ENCODE results near the gene CCDC88C.
A peak's percentile ranks its signal among the peaks of the same experiment; 100 is the strongest.
"Not testable (repeated sequence)": the region's sequence is repeated elsewhere in the genome, so short reads cannot be mapped to it uniquely, and the experiment has no call there.

The CCDC88C gene

DNA sequence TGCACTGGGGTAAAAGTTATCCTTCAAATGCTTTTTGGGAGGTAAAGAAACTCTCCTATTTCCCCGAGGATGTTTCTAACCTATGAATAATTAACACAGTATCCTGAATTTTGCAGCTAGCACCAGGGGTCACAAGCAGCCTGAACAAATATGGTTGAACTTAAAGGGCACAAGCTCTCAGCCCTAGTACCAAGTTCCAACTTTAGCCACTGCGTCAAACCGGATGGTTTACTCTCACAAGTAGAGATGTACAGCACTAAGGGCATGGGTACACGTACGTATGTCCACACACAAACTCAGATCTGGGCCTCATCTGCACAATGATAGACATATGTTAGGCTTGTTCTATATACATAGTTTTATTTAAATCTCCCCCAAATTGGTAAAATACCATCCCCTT is 4.7 kb downstream of the CCDC88C start:
- TF ChIP-seq, protein P1, sequence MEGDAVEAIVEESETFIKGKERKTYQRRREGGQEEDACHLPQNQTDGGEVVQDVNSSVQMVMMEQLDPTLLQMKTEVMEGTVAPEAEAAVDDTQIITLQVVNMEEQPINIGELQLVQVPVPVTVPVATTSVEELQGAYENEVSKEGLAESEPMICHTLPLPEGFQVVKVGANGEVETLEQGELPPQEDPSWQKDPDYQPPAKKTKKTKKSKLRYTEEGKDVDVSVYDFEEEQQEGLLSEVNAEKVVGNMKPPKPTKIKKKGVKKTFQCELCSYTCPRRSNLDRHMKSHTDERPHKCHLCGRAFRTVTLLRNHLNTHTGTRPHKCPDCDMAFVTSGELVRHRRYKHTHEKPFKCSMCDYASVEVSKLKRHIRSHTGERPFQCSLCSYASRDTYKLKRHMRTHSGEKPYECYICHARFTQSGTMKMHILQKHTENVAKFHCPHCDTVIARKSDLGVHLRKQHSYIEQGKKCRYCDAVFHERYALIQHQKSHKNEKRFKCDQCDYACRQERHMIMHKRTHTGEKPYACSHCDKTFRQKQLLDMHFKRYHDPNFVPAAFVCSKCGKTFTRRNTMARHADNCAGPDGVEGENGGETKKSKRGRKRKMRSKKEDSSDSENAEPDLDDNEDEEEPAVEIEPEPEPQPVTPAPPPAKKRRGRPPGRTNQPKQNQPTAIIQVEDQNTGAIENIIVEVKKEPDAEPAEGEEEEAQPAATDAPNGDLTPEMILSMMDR (IDR thresholded peaks at IDR 0.05; ENCODE audit: low read depth, low read length, missing control alignments) = no peak
- peak overlapping the region; percentile 11; the same call in 1 of the 2 replicates for H3K4me3 ChIP-seq (ENCODE audit: low read depth, low read length)
- no peak for DNase-seq (ENCODE audit: low read depth)

DNA sequence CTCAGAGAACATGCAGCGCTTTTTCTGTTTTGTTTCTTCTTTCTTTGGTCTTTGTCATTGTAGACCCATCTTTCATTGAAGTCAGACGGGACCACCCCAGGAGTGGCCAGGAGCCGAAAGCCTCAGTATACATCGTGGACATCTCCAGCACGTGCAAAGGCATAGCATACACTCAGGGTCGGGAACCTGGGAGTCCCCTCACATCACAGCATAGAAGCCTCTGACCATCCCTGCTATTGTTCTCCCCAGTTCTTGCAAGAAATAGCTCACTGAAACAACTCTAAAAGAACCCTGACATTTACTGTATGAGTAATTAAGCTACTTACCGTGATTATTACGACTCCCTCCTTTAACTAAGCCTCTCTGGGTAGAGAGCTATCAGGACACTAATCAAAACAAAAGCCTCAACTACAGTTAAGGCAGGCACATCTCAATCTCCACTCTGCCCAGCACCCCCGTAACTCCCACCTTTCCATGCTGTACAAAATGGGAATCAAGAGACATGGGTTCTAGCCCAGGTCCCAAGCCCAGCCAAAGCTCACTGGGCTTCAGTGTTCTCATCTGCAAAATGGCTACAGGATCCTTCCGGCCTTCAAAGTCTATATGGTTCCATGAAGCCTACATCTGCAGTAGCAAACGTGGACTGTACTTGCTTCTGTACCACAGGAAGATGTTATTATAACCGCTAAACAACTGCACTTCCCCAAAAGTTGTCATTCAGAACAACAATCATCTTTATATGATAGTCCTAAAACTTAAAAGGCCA is 6.7 kb downstream of the CCDC88C start:
- peak overlapping the region; percentile 32; the same call in 1 of the 2 replicates for H3K4me3 ChIP-seq (ENCODE audit: low read depth, low read length)
- no peak for DNase-seq (ENCODE audit: low read depth)
- TF ChIP-seq, protein P1 (IDR thresholded peaks at IDR 0.05; ENCODE audit: low read depth, low read length, missing control alignments) = no peak

DNA sequence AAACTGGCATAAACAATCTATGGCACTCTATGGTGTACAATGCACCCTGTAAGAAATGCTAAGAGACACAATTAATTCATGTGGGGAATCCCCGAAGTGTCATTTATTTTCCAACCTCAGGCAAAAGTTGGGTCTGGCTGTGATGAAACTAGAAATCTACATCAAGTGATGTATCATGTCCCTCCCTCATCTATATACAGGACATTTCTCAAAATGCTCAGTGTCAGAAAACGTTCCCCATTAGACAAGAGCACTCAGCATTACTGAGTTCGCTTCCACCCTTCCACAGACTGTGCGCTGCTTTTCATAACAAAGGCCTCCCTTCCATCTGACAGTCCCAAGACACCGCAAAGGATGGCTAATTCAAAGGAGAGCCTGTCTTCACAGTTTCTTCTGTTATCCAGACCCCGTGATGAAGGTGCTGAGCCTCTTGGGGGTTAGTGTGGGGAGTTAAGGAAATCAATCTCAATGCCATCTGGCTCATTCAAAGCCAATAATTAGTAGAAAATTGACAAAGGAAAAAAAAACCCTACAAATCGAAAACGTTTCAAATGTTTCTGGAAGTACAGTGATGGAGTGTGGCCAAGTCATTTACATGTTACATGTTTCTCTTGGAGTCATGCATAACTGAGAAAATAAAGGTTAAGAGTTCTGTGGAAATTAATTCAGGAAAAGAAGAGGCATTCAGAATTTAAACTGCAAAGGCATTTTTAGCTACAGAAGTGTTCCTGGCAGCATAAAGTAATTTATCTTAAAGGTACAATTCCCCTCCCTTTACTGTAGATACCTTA is 7.5 kb downstream of the CCDC88C start:
- TF ChIP-seq, protein P1 (IDR thresholded peaks at IDR 0.05; ENCODE audit: low read depth, low read length, missing control alignments) = no peak
- H3K4me3 ChIP-seq (ENCODE audit: low read depth, low read length) = peak overlapping the region; percentile 14; the same call in 1 of the 2 replicates
- DNase-seq (ENCODE audit: low read depth) = no peak

DNA sequence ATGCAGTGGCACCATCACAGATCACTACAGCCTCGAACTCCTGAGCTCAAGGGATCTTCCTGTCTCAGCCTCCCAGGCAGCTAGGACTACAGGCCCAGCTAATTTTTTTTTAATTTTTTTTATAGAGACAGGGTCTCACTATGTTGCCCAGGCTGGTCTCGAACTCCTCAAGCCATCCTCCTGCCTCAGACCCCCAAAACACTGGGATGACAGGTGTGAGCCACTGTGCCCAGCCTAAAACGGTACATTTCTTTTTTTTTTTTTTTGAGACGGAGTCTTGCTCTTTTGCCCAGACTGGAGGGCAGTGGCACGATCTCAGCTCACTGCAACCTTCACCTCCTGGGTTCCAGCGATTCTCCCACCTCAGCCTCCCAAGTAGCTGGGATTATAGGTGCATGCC is 8.4 kb downstream of the CCDC88C start:
- not testable (repeated sequence) for H3K4me3 ChIP-seq (ENCODE audit: low read depth, low read length)

DNA sequence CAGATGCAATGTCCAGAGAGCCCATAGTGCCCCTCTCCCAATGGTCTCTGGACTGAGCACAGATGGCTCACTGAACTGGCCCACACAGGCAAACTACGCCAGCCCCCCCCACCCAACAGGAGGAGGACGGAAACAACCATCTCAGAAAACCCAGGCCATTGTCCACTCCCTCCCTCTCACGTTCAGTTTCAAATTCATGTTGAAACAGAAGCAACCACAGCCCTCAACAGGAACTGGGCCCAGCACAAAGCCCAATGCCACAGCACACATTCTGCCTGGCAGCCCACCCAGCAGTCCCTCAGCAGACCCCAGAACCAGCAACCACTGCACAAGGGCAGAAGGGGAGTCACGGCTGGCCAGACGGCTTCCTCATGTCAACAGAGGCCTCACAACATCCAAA is 10.6 kb downstream of the CCDC88C start:
- no peak for DNase-seq (ENCODE audit: low read depth)
- no peak overlapping the region for H3K4me3 ChIP-seq (ENCODE audit: low read depth, low read length)

More for the DNA sequence above, 8.4 kb downstream of the CCDC88C start:
- DNase-seq (ENCODE audit: low read depth) = not testable (repeated sequence)

DNA sequence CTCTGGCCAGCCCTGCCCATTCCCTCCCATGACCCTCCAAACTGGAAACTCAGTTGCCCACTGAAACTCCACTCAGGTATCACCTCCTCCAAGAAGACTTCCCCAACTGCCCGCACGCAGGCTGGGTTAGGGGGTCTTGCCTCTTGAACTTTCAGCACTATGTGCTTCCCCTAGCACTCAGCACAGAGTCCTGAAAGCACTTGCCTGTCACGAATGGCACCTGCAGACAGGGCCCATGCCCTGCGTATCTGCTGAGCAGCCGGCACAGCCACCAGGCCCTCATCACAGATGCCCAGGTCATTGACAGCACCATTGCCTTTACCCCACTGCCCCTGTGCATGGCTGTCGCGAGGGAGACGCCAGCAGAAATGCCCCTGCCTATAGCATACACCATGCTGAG is 11.2 kb downstream of the CCDC88C start:
- H3K4me3 ChIP-seq (ENCODE audit: low read depth, low read length) = no peak overlapping the region
- no peak for DNase-seq (ENCODE audit: low read depth)
- TF ChIP-seq, protein P1 (IDR thresholded peaks at IDR 0.05; ENCODE audit: low read depth, low read length, missing control alignments) = no peak

More for the DNA sequence above, 10.6 kb downstream of the CCDC88C start:
- TF ChIP-seq, protein P1 (IDR thresholded peaks at IDR 0.05; ENCODE audit: low read depth, low read length, missing control alignments) = no peak

DNA sequence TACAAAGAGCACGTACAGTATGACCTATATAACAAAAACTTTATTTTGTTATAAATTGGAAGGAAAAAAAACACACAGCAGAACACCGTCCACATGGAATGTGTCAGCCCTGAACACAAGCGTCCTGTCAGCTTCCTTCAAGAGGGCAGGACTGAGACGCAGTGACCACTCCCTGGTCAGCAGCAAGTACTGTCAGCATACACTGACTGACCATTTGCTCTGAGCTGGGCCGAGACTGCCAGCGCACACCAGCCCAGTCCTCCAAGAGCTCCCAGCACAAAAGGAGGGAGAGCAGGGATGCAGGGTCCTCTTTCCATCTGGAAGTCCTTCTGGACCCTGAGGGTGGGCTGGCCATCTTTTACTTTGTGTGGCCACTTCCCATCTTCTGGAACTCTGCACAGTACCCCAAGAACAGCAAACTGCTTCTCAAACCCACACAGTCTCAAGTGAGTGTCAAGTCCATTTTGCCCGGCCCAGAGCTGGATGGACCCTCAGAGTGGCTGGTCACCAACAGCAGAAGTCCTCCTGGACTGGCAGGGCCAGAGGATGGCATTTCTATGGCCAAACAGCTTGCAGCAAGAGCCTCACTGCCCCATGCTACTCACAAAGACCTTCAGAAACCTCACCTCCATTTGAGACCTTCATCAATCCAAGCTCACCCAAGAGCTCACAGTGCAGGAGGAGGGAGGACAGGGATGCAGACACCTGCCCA is 11.7 kb downstream of the CCDC88C start:
- TF ChIP-seq, protein P1 (IDR thresholded peaks at IDR 0.05; ENCODE audit: low read depth, low read length, missing control alignments) = no peak

More for the DNA sequence above, 11.7 kb downstream of the CCDC88C start:
- no peak for DNase-seq (ENCODE audit: low read depth)
- H3K4me3 ChIP-seq (ENCODE audit: low read depth, low read length) = no peak overlapping the region
